GM18867 (cell line): ENCODE results near the gene PTPRK.

Experiments used
- ATAC-seq: cut with Tn5 transposase; IDR thresholded peaks from one replicate; pipeline ENCODE4 v1.9.1; 2021; ENCODE audit warnings: mild to moderate bottlenecking, moderate library complexity; ENCODE audit not compliant: unreplicated experiment

The PTPRK gene

GRCh38 chr6:128252341-128253176 lies 267.8 kb downstream of the PTPRK start:
- ATAC-seq: peak; percentile 63

GRCh38 chr6:128251445-128252340 lies 268.7 kb downstream of the PTPRK start:
- no peak for ATAC-seq

GRCh38 chr6:128250370-128251070 lies 269.9 kb downstream of the PTPRK start:
- ATAC-seq: no peak

- ATAC-seq: no peak
These were observed 271.0 kb downstream of the PTPRK start for GRCh38 chr6:128249429-128249828.

- ATAC-seq: no peak
These were observed 273.7 kb downstream of the PTPRK start for GRCh38 chr6:128246472-128247260.

- ATAC-seq: no peak
These were observed 275.5 kb downstream of the PTPRK start for GRCh38 chr6:128244751-128245405.

- ATAC-seq: no peak
These were observed 277.5 kb downstream of the PTPRK start for GRCh38 chr6:128242765-128243403.

GRCh38 chr6:128241216-128241615 lies 279.2 kb downstream of the PTPRK start:
- peak; percentile 56 for ATAC-seq

GRCh38 chr6:128240024-128240428 lies 280.4 kb downstream of the PTPRK start:
- ATAC-seq: peak; percentile 67

- ATAC-seq: no peak
These were observed 281.3 kb downstream of the PTPRK start for GRCh38 chr6:128239146-128239545.

- no peak for ATAC-seq
These were observed 282.2 kb downstream of the PTPRK start for GRCh38 chr6:128238225-128238624.

GRCh38 chr6:128235556-128235955 lies 284.8 kb downstream of the PTPRK start:
- no peak for ATAC-seq

- ATAC-seq: no peak
These were observed 286.9 kb downstream of the PTPRK start for GRCh38 chr6:128233531-128233930.

GRCh38 chr6:128230267-128230989 lies 290.0 kb downstream of the PTPRK start:
- no peak for ATAC-seq

GRCh38 chr6:128225612-128226011 lies 294.8 kb downstream of the PTPRK start:
- no peak for ATAC-seq

GRCh38 chr6:128216917-128217316 lies 303.5 kb downstream of the PTPRK start:
- no peak for ATAC-seq

- no peak for ATAC-seq
These were observed 310.6 kb downstream of the PTPRK start for GRCh38 chr6:128209771-128210170.

- ATAC-seq: no peak
These were observed 311.4 kb downstream of the PTPRK start for GRCh38 chr6:128208851-128209580.
